ENCODE measurements around the gene CDSN.

DNA sequence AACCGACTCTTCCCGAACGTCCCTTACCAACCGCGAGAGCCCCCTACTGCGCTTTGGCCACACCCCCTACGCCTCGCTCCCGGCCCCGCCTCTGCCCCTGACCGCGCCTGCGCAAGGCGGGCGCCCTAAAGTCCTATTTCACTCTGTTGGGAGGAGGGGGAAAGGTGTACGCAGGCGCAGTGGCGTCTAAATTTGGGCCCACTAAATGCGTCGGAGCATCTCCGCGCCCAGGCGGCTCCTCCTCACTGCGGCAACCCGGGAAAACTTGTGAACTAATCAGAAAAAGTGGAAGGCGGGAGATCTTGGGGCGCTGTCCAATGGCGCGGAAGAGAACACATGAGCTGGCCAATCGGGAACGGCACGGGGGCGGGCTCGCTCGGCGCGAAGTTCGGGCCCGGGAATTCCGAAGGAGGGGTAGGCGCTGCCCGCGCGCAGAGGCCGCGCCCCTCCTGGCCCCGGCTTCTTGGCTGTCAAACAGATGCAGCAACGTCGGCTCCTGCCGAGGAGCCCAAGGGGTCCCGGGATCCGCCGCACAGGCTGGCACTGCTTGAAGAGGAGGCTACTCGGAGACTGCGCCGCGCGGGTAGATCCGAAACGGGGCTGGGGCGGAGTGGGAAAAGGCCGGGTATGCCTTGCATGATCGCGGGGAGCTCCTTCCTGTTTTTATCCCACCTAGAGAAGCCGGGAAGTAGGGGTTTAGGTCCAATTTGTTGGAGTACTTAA lies 38.1 kb upstream of the CDSN start, which contains the start of gene TCF19:
- TF ChIP-seq, protein P1, sequence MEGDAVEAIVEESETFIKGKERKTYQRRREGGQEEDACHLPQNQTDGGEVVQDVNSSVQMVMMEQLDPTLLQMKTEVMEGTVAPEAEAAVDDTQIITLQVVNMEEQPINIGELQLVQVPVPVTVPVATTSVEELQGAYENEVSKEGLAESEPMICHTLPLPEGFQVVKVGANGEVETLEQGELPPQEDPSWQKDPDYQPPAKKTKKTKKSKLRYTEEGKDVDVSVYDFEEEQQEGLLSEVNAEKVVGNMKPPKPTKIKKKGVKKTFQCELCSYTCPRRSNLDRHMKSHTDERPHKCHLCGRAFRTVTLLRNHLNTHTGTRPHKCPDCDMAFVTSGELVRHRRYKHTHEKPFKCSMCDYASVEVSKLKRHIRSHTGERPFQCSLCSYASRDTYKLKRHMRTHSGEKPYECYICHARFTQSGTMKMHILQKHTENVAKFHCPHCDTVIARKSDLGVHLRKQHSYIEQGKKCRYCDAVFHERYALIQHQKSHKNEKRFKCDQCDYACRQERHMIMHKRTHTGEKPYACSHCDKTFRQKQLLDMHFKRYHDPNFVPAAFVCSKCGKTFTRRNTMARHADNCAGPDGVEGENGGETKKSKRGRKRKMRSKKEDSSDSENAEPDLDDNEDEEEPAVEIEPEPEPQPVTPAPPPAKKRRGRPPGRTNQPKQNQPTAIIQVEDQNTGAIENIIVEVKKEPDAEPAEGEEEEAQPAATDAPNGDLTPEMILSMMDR (IDR thresholded peaks at IDR 0.05 in 8 of 11, conservative IDR thresholded peaks at IDR 0.05 in 3 of 11) = peak in 3 of 11 experiments; percentile 17 to 46 (median 31)
- TF ChIP-seq POLR2A (IDR thresholded peaks at IDR 0.05) = peak in 1 of 3 donors; percentile 32
- peak; percentile 74 to 86 (median 85) for TF ChIP-seq POLR2AphosphoS5 (IDR thresholded peaks at IDR 0.05)
